HepG2 (cell line): ENCODE results near the gene HELT. TPM values are rescaled to one million over a fixed set of nuclear protein-coding genes. Genes with fewer than 3 reads are reported as not detected.
A peak's percentile ranks its signal among the peaks of the same experiment; 100 is the strongest.
"Not testable (repeated sequence)": the region's sequence is repeated elsewhere in the genome, so short reads cannot be mapped to it uniquely, and the experiment has no call there.

Experiments used
- ATAC-seq: fragments of 200-7000 bp; cut with Tn5 transposase; 3 replicates; pipeline ENCODE4 v1.9.1; 2020; ENCODE audit warnings: mild to moderate bottlenecking, moderate library complexity
- BruUV-seq: library from RNA; stranded (reverse); fragments of 400-500 nt; replicated peaks from 2 replicates; lab custom pipeline; 2021; lab: Mats Ljungman, UMichigan
- CTCF ChIA-PET: fragments of 300-600 bp; formaldehyde crosslinking; extraction: SDS; loops from one replicate; lab custom pipeline; 2021; ENCODE audit warnings: low total read pairs, inconsistent platforms, low intra/inter-chr PET ratio; lab: Yijun Ruan, JAX
- POLR2A ChIA-PET: fragments of 350-600 bp; sonication (Branson Sonifier 250); formaldehyde crosslinking; loops from one replicate; lab custom pipeline; 2020; ENCODE audit warnings: antibody characterized with exemption, inconsistent platforms; lab: Yijun Ruan, JAX
- DNase-seq: peaks from one replicate; pipeline ENCODE4 v3.0.0-alpha.2; 2015; ENCODE audit warnings: low spot score
- FAIRE-seq: peaks from 3 replicates; lab custom pipeline; 2011; peaks lifted over from hg19 to GRCh38; lab: Jason Lieb, UNC
- H2AFZ ChIP-seq: one replicate; pipeline ENCODE4 v1.6.1; 2011; ENCODE audit warnings: low read length, inconsistent platforms
- H3K27ac ChIP-seq: fragments of 300-600 bp; 3 replicates; pipeline ENCODE4 v1.8.0; 2011; ENCODE audit warnings: mixed run types, mild to moderate bottlenecking, mixed read lengths, low read length, inconsistent platforms; ENCODE audit not compliant: insufficient read depth; ENCODE audit errors: extremely low read length
- H3K27me3 ChIP-seq, 2 experiments: fragments of 200-600 bp in 1 of 2; 2 replicates in 1 of 2; 3 replicates in 1 of 2; pipeline versions ENCODE4 v1.6.0 to v1.8.0; 2011; ENCODE audit warnings: low read length in 2 of 2, mild to moderate bottlenecking in 2 of 2, moderate library complexity in 2 of 2, inconsistent platforms in 1 of 2; ENCODE audit not compliant: insufficient read depth in 2 of 2, control insufficient read depth in 1 of 2
- H3K36me3 ChIP-seq, 2 experiments: fragments of 200-600 bp in 1 of 2; replicated peaks in 1 of 2; 2 replicates in 1 of 2; 3 replicates in 1 of 2; pipeline versions ENCODE4 v1.5.1 to v1.8.0; 2011; ENCODE audit warnings: low read length in 2 of 2, inconsistent platforms in 1 of 2; ENCODE audit not compliant: insufficient read depth in 2 of 2, control insufficient read depth in 1 of 2
- H3K4me1 ChIP-seq: 2 replicates; pipeline ENCODE4 v1.5.1; 2012; ENCODE audit warnings: low read length, inconsistent platforms; ENCODE audit not compliant: insufficient read depth
- H3K4me2 ChIP-seq: 2 replicates; pipeline ENCODE4 v1.6.0; 2011; ENCODE audit warnings: low read depth, low read length, inconsistent platforms
- H3K4me3 ChIP-seq, 3 experiments: fragments of 200-600 bp in 1 of 3; sonication (generic), shearing (Covaris generic) in 1 of 3; replicated peaks in 1 of 3; 2 replicates each; pipeline ENCODE4 v1.5.1; 2011 to 2016; ENCODE audit warnings: low read length in 3 of 3, inconsistent platforms in 2 of 3, low read depth in 2 of 3, mild to moderate bottlenecking in 2 of 3, control low read depth in 1 of 3, mixed read lengths in 1 of 3; ENCODE audit not compliant: insufficient read depth in 1 of 3
- H3K79me2 ChIP-seq: one replicate; pipeline ENCODE4 v1.6.1; 2011; ENCODE audit warnings: low read length, inconsistent platforms; ENCODE audit not compliant: insufficient read depth
- H3K9ac ChIP-seq: 2 replicates; pipeline ENCODE4 v1.6.0; 2011; ENCODE audit warnings: mild to moderate bottlenecking, low read depth, low read length, inconsistent platforms; ENCODE audit not compliant: insufficient read depth
- H3K9me3 ChIP-seq: 2 replicates; pipeline ENCODE4 v1.5.1; 2012; ENCODE audit warnings: mild to moderate bottlenecking, low read length
- H4K20me1 ChIP-seq: 2 replicates; pipeline ENCODE4 v1.6.0; 2011; ENCODE audit warnings: inconsistent platforms, mild to moderate bottlenecking, low read length, moderate library complexity; ENCODE audit not compliant: insufficient read depth
- PRDM15 ChIP-seq: sonication (generic); formaldehyde crosslinking; IDR thresholded peaks from 2 replicates; pipeline ENCODE4 v1.4.0; 2020; ENCODE audit warnings: missing genetic modification reagents
- U2AF1 ChIP-seq: fragments of 200-400 bp; formaldehyde crosslinking; optimal IDR thresholded peaks from 2 replicates; pipeline ENCODE3; 2017; ENCODE audit warnings: mild to moderate bottlenecking, low read depth, low read length
- WGBS: methylation state at CpG from one replicate; pipeline ENCODE4 v1.1.6; 2017; ENCODE audit warnings: low lambda C conversion rate; 5-methylcytosine and 5-hydroxymethylcytosine counted together
- in situ Hi-C: cut with HindIII; loops from 2 replicates; pipeline ENCODE4 v1.10.0; 2017; ENCODE audit warnings: low pct_unique_long_range_greater_than_20kb; ENCODE audit not compliant: extremely low pct_ligation_motif_present
- intact Hi-C: fragments of 100-400 bp; cut with micrococcal nuclease; formaldehyde crosslinking; loops from one replicate; pipeline ENCODE4 v1.10.0; 2022; ENCODE audit not compliant: unreplicated experiment
- polyA plus RNA-seq, 8 experiments: library from polyadenylated mRNA; depleted of rRNA in 3 of 8; stranded (reverse) in 7 of 8; unstranded in 1 of 8; fragments of >200 nt; fragmentation: Illumina TruSeq in 4 of 8; extraction: Trizol in 4 of 8; gene quantifications; 2 replicates each; pipeline versions ENCODE4 v1.2.1 to v1.2.3, GENCODE V29; 2011 to 2016; ENCODE audit warnings: low read depth in 4 of 8, missing spikeins in 1 of 8, mixed read lengths in 1 of 8; ENCODE audit not compliant: insufficient read depth in 1 of 8
- total RNA-seq, 5 experiments: library from RNA; depleted of rRNA; stranded (reverse); fragments of >200 nt; fragmentation: Illumina TruSeq; extraction: Trizol; gene quantifications; 2 replicates each; pipeline ENCODE4 v1.2.3, GENCODE V29; 2016; ENCODE audit warnings: low read depth in 1 of 5

The HELT gene
- total and polyA plus RNA-seq, 2 of the 13 experiments (the other 11 are each of a cell fraction or from before 2014, with no cell fraction given) = not detected

- H2AFZ ChIP-seq = no peak overlapping the region
- ATAC-seq = no peak
- no TSS peak for BruUV-seq
- TF ChIP-seq U2AF1 = no peak
- 0 out of 2 replicates have a peak, but pooled peaks have one; percentile 13 for TF ChIP-seq PRDM15 (CRISPR knock-in tag)
- H3K27ac ChIP-seq = no peak overlapping the region
- H3K9ac ChIP-seq = no peak overlapping the region
- H3K36me3 ChIP-seq = no peaks in the 10 kb centered on the region
- FAIRE-seq = no peak
- intact Hi-C loops = no loop called here
- ChIA-PET POLR2A (no interaction called here), CTCF (no interaction called here)
- H3K27me3 ChIP-seq = peaks cover 5 to 35% of the 10 kb centered on the region in 2 experiments; a peak in 4 of 5 replicates
- no peak for DNase-seq
- no peaks in the 10 kb centered on the region for H3K79me2 ChIP-seq
- H4K20me1 ChIP-seq = no peaks in the 10 kb centered on the region
- H3K4me2 ChIP-seq = no peak overlapping the region
- no peaks in the 10 kb centered on the region for H3K9me3 ChIP-seq
- H3K4me1 ChIP-seq = no peaks in the 10 kb centered on the region
- in situ Hi-C loops = no loop called here
- 39% methylated on average over 14 of the region's 14 CpGs for WGBS
- no peak overlapping the region for H3K4me3 ChIP-seq
These were observed 23.7 kb upstream of the HELT start for GRCh38 chr4:184994623-184995010.

- DNase-seq, H3K4me2 ChIP-seq, CTCF ChIA-PET, ATAC-seq, H3K9ac ChIP-seq, BruUV-seq, H3K36me3 ChIP-seq, POLR2A ChIA-PET, in situ Hi-C loops, H3K27ac ChIP-seq, intact Hi-C loops, FAIRE-seq, H3K79me2 ChIP-seq, H3K9me3 ChIP-seq, H4K20me1 ChIP-seq, H3K4me3 ChIP-seq, H2AFZ ChIP-seq: not testable (repeated sequence)
- Histone ChIP-seq H3K4me1 (peaks cover 21% of the 10 kb centered on the region), H3K27me3 (peaks cover 5 to 29% of the 10 kb centered on the region in 2 experiments; a peak in 4 of 5 replicates)
These were observed 20.6 kb upstream of the HELT start for GRCh38 chr4:184997656-184998055.
